ENCODE results near the gene DUSP22. TPM values are rescaled to one million over a fixed set of nuclear protein-coding genes. Genes with fewer than 3 reads are reported as not detected.

Gene DUSP22
- total and polyA plus RNA-seq, 2 experiments from 2014 or later = 12.8 to 36.8 TPM

DNA sequence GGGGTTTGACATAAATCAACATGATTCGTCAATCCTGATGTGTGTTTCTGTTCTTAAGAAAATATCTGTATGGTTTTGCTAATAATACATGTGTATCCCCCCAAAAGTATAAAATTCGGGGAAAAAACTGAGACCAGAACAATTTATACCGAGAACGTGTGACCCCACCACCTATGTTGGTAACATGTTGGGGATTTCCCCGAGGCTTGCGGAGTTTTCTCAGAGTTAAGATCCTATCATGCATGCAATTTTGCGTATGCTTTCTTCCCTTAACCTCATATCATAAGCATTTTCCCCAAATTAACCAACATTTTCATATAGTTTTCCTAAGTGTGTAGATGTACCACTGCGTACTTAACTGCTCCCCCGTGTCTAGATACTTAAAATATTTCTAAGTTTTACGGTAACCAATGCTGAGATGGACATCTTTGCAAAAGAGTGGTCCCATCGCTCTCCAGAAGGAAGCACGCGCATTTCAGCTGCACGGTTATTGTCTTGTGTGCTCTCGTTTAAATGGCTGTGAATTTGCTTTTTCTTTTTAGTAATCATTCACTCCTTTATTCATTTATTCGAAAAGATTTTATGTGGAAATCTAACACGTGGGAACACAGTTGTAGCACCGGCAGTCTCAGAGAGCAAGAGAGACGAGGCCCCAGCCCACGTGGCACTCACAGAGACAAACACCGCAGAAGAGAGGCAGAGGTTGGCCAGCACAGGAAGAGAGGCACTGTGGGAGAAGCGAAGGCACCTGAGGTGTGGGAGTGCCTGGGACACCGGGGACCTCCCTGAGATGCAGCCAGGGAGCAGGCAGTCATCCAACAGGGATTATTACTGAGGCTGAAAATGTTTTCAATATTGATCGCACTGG, 86.0 kb downstream of the DUSP22 start:
- Histone ChIP-seq H3K9me2 (ENCODE audit: insufficient read depth) (0 out of 2 replicates have a peak, but pooled peaks cover 7% of the 10 kb centered on the region), H3K27ac (ENCODE audit: low read depth) (no peak overlapping the region), H3K4me2 (no peak overlapping the region), H3K36me3 (ENCODE audit: insufficient read depth) (peaks cover 14% of the 10 kb centered on the region; the same call in 1 of the 2 replicates), H4K20me1 (replicated peaks; ENCODE audit: insufficient read depth) (no peaks in the 10 kb centered on the region), H3K79me2 (replicated peaks; ENCODE audit: insufficient read depth) (no peaks in the 10 kb centered on the region), H2AFZ (no peak overlapping the region), H3K4me1 (ENCODE audit: insufficient read depth) (0 out of 2 replicates have a peak, but pooled peaks cover 12% of the 10 kb centered on the region), H3F3A (replicated peaks; ENCODE audit: low read depth) (no peaks in the 10 kb centered on the region), H3K27me3 (ENCODE audit: insufficient read depth) (no peaks in the 10 kb centered on the region), H3K4me3 (no peak overlapping the region)
- H3K27ac Mint-ChIP-seq = no peak overlapping the region
- peaks cover 88% of the 10 kb centered on the region for H3K9me3 Mint-ChIP-seq
- H3K4me3 Mint-ChIP-seq = no peak overlapping the region
- H3K36me3 Mint-ChIP-seq (ENCODE audit: low read depth) = peaks cover 20% of the 10 kb centered on the region
- H3K4me1 Mint-ChIP-seq = peaks cover 13% of the 10 kb centered on the region
- ATAC-seq (no peak), DNase-seq (ENCODE audit: low spot score) (no peak)
- peaks cover 26% of the 10 kb centered on the region for H3K27me3 Mint-ChIP-seq (ENCODE audit: insufficient read depth, low read depth, poor library complexity)
- TF ChIP-seq EZH2phosphoT487 (IDR thresholded peaks at IDR 0.05; ENCODE audit: unreplicated experiment) = no peak
- TF ChIP-seq ZNF331 (CRISPR knock-in tag; IDR thresholded peaks at IDR 0.05; ENCODE audit: low read depth) = no peak
- TF ChIP-seq, protein P1, sequence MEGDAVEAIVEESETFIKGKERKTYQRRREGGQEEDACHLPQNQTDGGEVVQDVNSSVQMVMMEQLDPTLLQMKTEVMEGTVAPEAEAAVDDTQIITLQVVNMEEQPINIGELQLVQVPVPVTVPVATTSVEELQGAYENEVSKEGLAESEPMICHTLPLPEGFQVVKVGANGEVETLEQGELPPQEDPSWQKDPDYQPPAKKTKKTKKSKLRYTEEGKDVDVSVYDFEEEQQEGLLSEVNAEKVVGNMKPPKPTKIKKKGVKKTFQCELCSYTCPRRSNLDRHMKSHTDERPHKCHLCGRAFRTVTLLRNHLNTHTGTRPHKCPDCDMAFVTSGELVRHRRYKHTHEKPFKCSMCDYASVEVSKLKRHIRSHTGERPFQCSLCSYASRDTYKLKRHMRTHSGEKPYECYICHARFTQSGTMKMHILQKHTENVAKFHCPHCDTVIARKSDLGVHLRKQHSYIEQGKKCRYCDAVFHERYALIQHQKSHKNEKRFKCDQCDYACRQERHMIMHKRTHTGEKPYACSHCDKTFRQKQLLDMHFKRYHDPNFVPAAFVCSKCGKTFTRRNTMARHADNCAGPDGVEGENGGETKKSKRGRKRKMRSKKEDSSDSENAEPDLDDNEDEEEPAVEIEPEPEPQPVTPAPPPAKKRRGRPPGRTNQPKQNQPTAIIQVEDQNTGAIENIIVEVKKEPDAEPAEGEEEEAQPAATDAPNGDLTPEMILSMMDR (conservative IDR thresholded peaks at IDR 0.05; ENCODE audit: low read depth in 2 of 2) = no peak
- TF ChIP-seq POLR2AphosphoS5 (IDR thresholded peaks at IDR 0.05; ENCODE audit: low read depth) = no peak
- no peak for TF ChIP-seq JUNB (IDR thresholded peaks at IDR 0.05; ENCODE audit: unreplicated experiment)
- no peak for TF ChIP-seq CREB1 (CRISPR knock-in tag; IDR thresholded peaks at IDR 0.05; ENCODE audit: low read depth)
- TF ChIP-seq, protein P2, sequence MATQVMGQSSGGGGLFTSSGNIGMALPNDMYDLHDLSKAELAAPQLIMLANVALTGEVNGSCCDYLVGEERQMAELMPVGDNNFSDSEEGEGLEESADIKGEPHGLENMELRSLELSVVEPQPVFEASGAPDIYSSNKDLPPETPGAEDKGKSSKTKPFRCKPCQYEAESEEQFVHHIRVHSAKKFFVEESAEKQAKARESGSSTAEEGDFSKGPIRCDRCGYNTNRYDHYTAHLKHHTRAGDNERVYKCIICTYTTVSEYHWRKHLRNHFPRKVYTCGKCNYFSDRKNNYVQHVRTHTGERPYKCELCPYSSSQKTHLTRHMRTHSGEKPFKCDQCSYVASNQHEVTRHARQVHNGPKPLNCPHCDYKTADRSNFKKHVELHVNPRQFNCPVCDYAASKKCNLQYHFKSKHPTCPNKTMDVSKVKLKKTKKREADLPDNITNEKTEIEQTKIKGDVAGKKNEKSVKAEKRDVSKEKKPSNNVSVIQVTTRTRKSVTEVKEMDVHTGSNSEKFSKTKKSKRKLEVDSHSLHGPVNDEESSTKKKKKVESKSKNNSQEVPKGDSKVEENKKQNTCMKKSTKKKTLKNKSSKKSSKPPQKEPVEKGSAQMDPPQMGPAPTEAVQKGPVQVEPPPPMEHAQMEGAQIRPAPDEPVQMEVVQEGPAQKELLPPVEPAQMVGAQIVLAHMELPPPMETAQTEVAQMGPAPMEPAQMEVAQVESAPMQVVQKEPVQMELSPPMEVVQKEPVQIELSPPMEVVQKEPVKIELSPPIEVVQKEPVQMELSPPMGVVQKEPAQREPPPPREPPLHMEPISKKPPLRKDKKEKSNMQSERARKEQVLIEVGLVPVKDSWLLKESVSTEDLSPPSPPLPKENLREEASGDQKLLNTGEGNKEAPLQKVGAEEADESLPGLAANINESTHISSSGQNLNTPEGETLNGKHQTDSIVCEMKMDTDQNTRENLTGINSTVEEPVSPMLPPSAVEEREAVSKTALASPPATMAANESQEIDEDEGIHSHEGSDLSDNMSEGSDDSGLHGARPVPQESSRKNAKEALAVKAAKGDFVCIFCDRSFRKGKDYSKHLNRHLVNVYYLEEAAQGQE (IDR thresholded peaks at IDR 0.05; ENCODE audit: unreplicated experiment) = no peak
- no peak for TF ChIP-seq EZH2 (IDR thresholded peaks at IDR 0.05; ENCODE audit: low read depth, unreplicated experiment)
- no peak for TF ChIP-seq ETS1 (IDR thresholded peaks at IDR 0.05)
- no peak for TF ChIP-seq ZNF462 (CRISPR knock-in tag; IDR thresholded peaks at IDR 0.05)
- no peak for TF ChIP-seq NANOG (IDR thresholded peaks at IDR 0.05; ENCODE audit: borderline replicate concordance)
- TF ChIP-seq STAT1 (IDR thresholded peaks at IDR 0.05; ENCODE audit: unreplicated experiment) = no peak
- no peak for TF ChIP-seq ZNF114 (CRISPR knock-in tag; IDR thresholded peaks at IDR 0.05)
